IPS DF 4.7 (cell line): Measurements from ENCODE around the gene GATAD2A.
A peak's percentile ranks its signal among the peaks of the same experiment; 100 is the strongest.
"Not testable (repeated sequence)": the region's sequence is repeated elsewhere in the genome, so short reads cannot be mapped to it uniquely, and the experiment has no call there.

Experiments used
- DNase-seq: peaks from one replicate; pipeline ENCODE4 v3.0.0-alpha.2; 2013; ENCODE audit warnings: low spot score; ENCODE audit errors: extremely low read depth

The GATAD2A gene

GRCh38 chr19:19404879-19405860 is at the start of gene GATAD2A:
Gene GATAD2A (plus strand): TSS chr19:19405675. CDS start chr19:19465346, 59,671 bp downstream.
- no peak for DNase-seq

- no peak for DNase-seq
Measured at GRCh38 chr19:19356500-19356899, 49.0 kb upstream of the GATAD2A start.

GRCh38 chr19:19356901-19357566 is 48.4 kb upstream of the GATAD2A start:
- no peak for DNase-seq

- no peak for DNase-seq
Measured at GRCh38 chr19:19361075-19361594, 44.3 kb upstream of the GATAD2A start.

GRCh38 chr19:19362075-19362474 is 43.4 kb upstream of the GATAD2A start:
- no peak for DNase-seq

GRCh38 chr19:19366434-19367396 is 38.8 kb upstream of the GATAD2A start:
- DNase-seq = peak; percentile 83

GRCh38 chr19:19368087-19368486 is 37.4 kb upstream of the GATAD2A start:
- DNase-seq = no peak

- DNase-seq = no peak
Measured at GRCh38 chr19:19371059-19371458, 34.4 kb upstream of the GATAD2A start.

GRCh38 chr19:19372656-19373416 is 32.6 kb upstream of the GATAD2A start:
- DNase-seq = no peak

GRCh38 chr19:19379527-19379926 is 25.9 kb upstream of the GATAD2A start:
- no peak for DNase-seq

- not testable (repeated sequence) for DNase-seq
Measured at GRCh38 chr19:19380316-19380715, 25.2 kb upstream of the GATAD2A start.

GRCh38 chr19:19381007-19381926 is 24.2 kb upstream of the GATAD2A start:
- no peak for DNase-seq

- DNase-seq = no peak
Measured at GRCh38 chr19:19382118-19382517, 23.4 kb upstream of the GATAD2A start.

- no peak for DNase-seq
Measured at GRCh38 chr19:19384486-19384885, 21.0 kb upstream of the GATAD2A start.

- peak; percentile 93 for DNase-seq
Measured at GRCh38 chr19:19385131-19385895, 20.2 kb upstream of the GATAD2A start.

- DNase-seq = no peak
Measured at GRCh38 chr19:19385896-19386869, 19.3 kb upstream of the GATAD2A start.

- no peak for DNase-seq
Measured at GRCh38 chr19:19387108-19387507, 18.4 kb upstream of the GATAD2A start.
